C4-2B (cell line): Measurements from ENCODE around the gene SSNA1.

Source experiments
- CTCF ChIP-seq: fragments of 450-650 bp; conservative IDR thresholded peaks from 2 replicates; pipeline ENCODE4 v1.5.1; 2017; ENCODE audit warnings: mild to moderate bottlenecking
- ZFX ChIP-seq: fragments of 450-650 bp; IDR thresholded peaks from 2 replicates; pipeline ENCODE4 v1.6.1; 2017

- TF ChIP-seq CTCF (no peak), ZFX (no peak)
These were observed 40.2 kb upstream of the SSNA1 start for GRCh38 chr9:137148242-137148641.
